HG02588 (cell line): ENCODE measurements around the gene KCNAB2.

Experiments used
- ATAC-seq: cut with Tn5 transposase; IDR thresholded peaks from one replicate; pipeline ENCODE4 v1.9.1; 2021; ENCODE audit warnings: mild to moderate bottlenecking, moderate library complexity; ENCODE audit not compliant: unreplicated experiment

The KCNAB2 gene

GRCh38 chr1:6045561-6045960 lies at the start of gene KCNAB2:
Gene KCNAB2, plus strand, starts transcription at chr1:6045888. Its CDS starts 5,649 bp downstream, at chr1:6051537.
- no peak for ATAC-seq

GRCh38 chr1:5996641-5997270 lies 48.9 kb upstream of the KCNAB2 start:
- no peak for ATAC-seq

- ATAC-seq: no peak
Measured at GRCh38 chr1:5997316-5997715, 48.4 kb upstream of the KCNAB2 start.

- no peak for ATAC-seq
Measured at GRCh38 chr1:5998051-5998905, 47.4 kb upstream of the KCNAB2 start.

- no peak for ATAC-seq
Measured at GRCh38 chr1:5998906-5999301, 46.8 kb upstream of the KCNAB2 start.

- ATAC-seq: no peak
Measured at GRCh38 chr1:5999711-6000443, 45.8 kb upstream of the KCNAB2 start.

GRCh38 chr1:6000444-6001288 lies 45.0 kb upstream of the KCNAB2 start:
- ATAC-seq: no peak

- ATAC-seq: no peak
Measured at GRCh38 chr1:6001992-6002576, 43.6 kb upstream of the KCNAB2 start.

GRCh38 chr1:6002714-6003501 lies 42.8 kb upstream of the KCNAB2 start:
- ATAC-seq: no peak

- no peak for ATAC-seq
Measured at GRCh38 chr1:6003568-6004411, 41.9 kb upstream of the KCNAB2 start.

- ATAC-seq: no peak
Measured at GRCh38 chr1:6004412-6005123, 41.1 kb upstream of the KCNAB2 start.

- no peak for ATAC-seq
Measured at GRCh38 chr1:6005276-6005917, 40.3 kb upstream of the KCNAB2 start.

GRCh38 chr1:6006882-6007281 lies 38.8 kb upstream of the KCNAB2 start:
- ATAC-seq: no peak

- ATAC-seq: no peak
Measured at GRCh38 chr1:6007318-6008083, 38.2 kb upstream of the KCNAB2 start.

- no peak for ATAC-seq
Measured at GRCh38 chr1:6008084-6008415, 37.6 kb upstream of the KCNAB2 start.

- no peak for ATAC-seq
Measured at GRCh38 chr1:6008696-6009095, 37.0 kb upstream of the KCNAB2 start.
